Subcutaneous adipose tissue (tissue), 4 donors: Measurements from ENCODE around the gene ZNF609. TPM values are rescaled to one million over a fixed set of nuclear protein-coding genes. Genes with fewer than 3 reads are reported as not detected.

Experiments
- CTCF ChIP-seq: fragments of 450-650 bp; IDR thresholded peaks from one replicate; pipeline ENCODE4 v1.5.1; 2016; ENCODE audit warnings: low read depth, mild to moderate bottlenecking, control low read depth, antibody characterized with exemption, moderate library complexity
- total RNA-seq, 4 donors: library from RNA; depleted of rRNA; stranded (reverse); fragments of >200 nt; gene quantifications; one replicate each; pipeline ENCODE4 v1.1.0, GENCODE V29; 2016

ZNF609 gene
- total RNA-seq, 4 donors from 2014 or later, result 23.0 to 26.9 (median 24.1) TPM

DNA sequence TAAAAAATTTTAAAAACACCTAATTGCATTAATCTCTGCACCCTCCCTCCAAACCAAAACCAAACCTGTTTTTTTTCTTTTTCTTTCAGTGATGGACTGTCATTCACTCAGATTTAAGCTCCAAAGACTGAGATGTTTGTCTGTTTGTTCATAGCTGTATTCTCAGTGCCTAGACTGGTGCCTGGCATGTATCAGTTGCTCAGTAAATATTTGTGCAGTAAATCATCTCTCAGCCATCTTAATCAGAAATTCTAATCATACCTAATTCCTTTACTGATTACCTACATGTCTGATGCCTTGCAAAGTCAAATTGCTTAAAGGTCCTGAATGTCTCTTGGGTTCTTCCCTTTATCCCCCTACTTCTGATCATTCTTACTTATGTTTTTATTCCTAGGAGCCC, 138.8 kb downstream of the ZNF609 start:
- no peak for TF ChIP-seq CTCF

DNA sequence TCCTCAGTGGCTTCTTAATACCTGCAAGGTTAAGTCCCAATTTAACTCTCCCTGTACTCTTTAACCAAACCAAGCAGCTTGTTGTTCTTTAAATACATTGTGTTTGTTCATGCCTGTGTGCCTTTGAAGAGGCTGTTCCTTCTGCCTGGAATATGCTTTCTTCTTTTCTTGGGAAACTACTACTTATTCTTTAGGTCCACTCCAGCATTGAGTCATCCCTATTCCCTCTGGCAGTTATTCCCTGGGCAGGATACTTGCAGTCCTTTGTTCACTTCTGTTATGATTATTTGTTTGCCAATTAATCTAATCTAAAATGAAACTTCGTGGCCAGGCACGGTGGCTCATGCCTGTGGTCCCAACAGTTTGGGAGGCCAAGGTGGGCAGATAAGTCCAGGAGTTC, 139.3 kb downstream of the ZNF609 start:
- TF ChIP-seq CTCF, result no peak

GRCh38 chr15:64600794-64601193, 140.4 kb downstream of the ZNF609 start:
- TF ChIP-seq CTCF, result no peak

- TF ChIP-seq CTCF, result no peak
These were observed 143.9 kb downstream of the ZNF609 start for GRCh38 chr15:64604319-64604718.

DNA sequence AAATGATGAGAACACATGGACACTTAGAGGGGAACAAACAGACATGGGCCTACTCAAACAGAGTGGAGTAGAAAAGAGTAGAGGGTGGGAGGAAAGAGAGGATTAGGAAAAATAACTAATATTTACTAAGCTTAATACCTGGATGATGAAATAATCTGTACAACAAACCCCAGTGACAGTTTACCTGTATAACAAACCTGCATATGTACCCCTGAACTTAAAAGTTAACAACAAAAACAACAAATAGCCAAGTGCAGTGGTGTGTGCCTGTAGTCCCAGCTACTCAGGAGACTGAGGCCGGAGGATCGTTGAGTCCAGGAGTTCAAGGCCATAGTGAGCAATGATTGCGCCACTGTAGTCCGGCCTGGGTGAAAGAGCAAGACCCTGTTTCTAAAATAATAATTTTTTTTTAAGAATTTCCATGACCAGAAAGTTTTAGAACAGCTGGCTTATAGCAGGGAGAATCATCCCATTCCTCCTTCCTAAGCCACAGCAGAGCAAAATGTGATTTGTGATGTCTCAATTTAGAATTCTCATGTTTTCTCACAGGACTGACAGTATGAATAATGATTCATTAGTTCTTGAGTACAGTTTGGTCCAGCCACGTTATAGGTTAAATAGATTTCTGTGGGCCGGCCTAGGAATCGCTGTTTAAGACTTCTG, 150.0 kb downstream of the ZNF609 start:
- TF ChIP-seq CTCF, result no peak

DNA sequence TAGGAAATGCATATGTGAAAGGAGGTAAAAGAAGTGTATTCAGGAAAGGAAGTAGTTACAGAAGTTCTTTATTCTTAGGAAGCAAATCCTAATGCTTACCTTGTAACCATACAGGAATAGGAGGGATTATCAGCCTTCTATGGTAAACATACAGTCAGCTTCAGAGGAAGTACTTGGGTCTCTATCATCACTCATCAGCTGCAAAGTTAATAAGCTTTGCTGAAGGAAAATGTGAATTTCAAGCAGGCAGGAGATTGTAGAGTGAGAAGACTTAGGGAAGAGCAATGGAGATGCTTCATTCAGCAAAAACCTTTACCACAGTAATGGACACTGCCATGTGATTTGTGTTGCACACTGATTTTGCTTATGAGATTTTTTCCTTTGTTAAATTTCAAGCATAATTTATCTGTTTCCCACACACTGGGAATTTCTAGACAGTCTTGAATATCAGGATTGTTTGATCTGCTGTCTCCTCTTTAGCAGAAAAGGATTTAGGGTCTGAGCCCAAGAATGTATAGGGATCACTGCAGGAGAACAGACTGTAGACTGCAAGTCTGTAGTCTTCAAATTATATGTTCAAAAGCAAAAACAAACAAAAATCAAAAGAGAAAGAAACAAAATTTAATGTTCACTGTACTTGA, 150.8 kb downstream of the ZNF609 start:
- no peak for TF ChIP-seq CTCF

- TF ChIP-seq CTCF, result no peak
These were observed 154.1 kb downstream of the ZNF609 start for GRCh38 chr15:64614519-64614918.
